GM10266 (cell line): Measurements from ENCODE around the gene CPT2.

Source experiments
- DNase-seq: peaks from one replicate; pipeline ENCODE4 v3.0.0; 2012; ENCODE audit errors: extremely low spot score
- TF ChIP-seq, protein P1 (sequence below): IDR thresholded peaks from 2 replicates; pipeline ENCODE4 v1.5.1; 2012; ENCODE audit warnings: mild to moderate bottlenecking, low read depth; ENCODE audit not compliant: control insufficient read depth, insufficient read depth; ENCODE audit errors: missing control alignments

Gene CPT2

DNA sequence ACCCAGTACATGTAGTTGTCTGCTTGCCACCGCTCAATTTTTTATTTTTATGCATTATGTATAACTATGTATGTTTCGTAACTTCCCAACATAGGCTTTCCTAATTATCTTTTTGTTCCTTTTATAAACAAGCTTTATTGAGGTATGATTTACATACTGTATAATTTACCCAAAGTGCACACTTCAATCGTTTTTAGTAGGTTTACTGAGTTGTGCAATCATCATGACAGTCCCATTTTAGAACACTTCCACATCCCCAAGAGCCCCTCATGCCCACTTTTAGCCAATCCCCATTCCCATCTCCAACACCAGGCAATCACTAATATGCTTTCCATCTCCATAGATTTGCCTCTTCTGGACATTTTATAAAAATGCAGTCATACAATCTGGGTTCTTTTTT lies 39.8 kb upstream of the CPT2 start:
- TF ChIP-seq, protein P1, sequence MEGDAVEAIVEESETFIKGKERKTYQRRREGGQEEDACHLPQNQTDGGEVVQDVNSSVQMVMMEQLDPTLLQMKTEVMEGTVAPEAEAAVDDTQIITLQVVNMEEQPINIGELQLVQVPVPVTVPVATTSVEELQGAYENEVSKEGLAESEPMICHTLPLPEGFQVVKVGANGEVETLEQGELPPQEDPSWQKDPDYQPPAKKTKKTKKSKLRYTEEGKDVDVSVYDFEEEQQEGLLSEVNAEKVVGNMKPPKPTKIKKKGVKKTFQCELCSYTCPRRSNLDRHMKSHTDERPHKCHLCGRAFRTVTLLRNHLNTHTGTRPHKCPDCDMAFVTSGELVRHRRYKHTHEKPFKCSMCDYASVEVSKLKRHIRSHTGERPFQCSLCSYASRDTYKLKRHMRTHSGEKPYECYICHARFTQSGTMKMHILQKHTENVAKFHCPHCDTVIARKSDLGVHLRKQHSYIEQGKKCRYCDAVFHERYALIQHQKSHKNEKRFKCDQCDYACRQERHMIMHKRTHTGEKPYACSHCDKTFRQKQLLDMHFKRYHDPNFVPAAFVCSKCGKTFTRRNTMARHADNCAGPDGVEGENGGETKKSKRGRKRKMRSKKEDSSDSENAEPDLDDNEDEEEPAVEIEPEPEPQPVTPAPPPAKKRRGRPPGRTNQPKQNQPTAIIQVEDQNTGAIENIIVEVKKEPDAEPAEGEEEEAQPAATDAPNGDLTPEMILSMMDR: no peak
- no peak for DNase-seq

DNA sequence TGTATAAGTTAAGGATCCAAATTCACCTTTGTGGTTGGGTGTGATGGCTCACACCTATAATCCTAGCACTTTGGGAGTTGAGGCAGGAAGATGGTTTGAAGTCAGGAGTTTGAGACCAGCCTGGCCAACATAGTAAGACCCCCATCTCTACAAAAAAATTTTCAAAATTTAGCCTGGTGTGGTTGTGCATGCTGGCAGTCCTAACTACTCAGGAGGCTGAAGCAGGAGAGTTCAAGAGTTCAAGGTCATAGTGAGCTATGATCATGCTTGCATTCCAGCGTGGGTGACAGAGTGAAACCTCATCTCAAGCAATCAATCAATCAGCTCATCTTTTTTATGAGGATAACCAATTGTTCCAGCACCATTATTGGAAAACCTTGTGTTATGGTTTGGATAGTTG lies 37.7 kb upstream of the CPT2 start:
- DNase-seq: no peak
- TF ChIP-seq, protein P1: no peak

DNA sequence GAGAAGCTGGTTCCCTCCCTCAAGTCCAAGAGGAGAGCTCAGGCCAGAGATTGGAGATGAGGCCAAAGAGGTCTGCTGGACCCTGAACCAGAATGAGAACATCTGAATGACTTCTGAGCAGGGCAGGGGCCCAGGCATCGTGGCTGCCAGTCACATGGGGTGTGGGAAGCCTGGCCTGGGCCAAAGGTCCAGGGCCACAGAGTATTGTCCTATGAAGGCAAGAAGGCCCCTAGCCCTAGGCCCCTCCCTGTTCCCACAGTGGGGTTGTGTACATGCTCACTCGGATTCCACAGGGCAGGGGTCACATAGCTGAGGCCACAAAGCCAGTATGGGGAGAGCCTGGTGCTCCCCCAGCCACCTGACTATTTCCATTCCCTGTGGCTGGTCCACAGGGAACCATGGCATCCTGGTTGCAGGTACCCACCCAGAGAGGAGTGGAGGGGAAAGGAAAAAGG lies 35.7 kb upstream of the CPT2 start:
- TF ChIP-seq, protein P1: no peak
- no peak for DNase-seq

DNA sequence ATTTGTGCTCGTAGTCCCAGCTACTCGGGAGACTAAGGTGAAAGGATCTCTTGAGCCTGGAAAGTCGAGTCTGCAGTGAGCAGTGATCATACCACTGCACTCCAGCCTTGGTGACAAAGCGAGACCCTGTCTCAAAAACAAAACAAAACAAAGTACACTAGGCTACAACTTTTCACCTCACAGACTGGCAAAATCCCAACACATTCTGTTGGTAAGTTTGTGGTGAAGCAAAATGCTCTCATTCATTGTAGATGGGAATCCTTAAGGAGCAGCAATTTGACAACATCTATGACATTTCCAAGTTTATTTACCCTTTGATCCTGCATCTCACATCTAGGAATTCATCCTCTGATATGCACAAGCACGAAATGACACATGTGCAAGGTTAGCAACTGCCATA lies 34.0 kb upstream of the CPT2 start:
- DNase-seq: no peak
- TF ChIP-seq, protein P1: no peak

DNA sequence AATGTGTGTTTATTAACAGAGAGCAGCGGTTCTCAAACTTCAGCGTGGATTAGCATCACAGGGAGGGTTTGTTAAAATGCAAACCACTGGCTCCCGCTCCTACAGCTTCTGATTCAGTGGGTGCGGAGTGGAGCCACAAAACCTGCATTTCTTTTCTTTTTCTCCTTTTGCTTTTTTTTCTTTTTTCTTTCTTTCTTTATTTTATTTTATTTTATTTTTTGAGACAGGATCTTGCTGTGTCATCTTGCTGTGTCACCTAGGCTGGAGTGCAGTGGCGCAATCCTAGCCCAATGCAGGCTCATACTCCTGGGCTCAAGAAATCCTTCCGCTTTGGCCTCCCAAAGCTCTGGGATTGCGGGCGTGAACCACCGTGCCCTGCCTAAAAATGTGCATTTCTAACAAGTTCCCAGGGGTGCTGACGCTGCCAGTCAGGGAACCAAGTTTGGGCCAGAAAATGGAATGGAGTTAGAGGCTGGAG lies 33.3 kb upstream of the CPT2 start:
- DNase-seq: no peak
- TF ChIP-seq, protein P1: no peak

DNA sequence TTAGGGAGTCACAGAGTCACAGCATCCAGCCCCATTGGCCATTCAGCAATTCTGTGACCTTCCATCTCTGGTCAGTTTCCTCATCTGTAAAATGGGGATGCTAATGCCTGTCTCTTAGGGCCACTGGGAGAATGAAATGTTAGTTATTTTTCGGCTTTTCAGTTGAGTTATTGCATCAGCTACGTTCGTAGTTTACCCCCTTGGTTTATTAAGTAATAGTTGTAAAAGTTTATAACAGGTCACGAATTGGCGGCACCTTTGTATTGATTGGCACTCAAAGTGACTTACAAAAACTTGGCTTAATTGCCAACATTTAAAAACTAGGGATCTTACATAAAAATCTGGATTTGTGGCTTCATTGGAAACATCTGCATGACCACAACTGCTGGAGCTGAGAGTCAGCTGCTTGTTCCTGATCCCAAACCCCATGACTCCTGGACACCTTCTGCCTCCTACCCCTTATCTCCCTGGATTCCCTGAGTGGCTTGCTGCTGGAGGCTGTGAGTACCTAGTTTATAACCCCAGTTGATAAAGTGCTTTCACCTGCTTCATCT lies 31.1 kb upstream of the CPT2 start:
- TF ChIP-seq, protein P1: no peak
- no peak for DNase-seq

DNA sequence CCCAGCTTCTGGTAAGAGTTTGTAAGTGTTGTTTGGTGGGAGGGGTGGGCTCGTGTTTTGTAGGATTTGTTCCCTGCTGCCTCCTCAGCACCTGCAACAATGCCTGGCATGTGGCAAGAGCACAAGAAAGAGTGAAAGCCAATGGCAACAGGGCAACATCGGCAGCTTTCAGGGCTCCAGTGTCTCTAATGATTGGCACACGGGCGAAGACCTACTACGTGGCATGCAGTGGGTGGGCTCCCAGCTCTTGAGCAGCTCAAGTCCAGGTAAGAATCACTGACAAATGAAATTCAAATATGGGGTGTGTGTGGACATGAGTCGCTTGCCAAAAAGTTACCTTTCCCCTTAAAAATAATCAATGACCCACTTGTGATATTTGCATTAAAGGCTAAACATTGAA lies 30.3 kb upstream of the CPT2 start:
- DNase-seq: no peak
- TF ChIP-seq, protein P1: no peak
